AG04450 (cell line): ENCODE measurements around the gene GRIN2C. TPM values are rescaled to one million over a fixed set of nuclear protein-coding genes. Genes with fewer than 3 reads are reported as not detected.
A peak's percentile ranks its signal among the peaks of the same experiment; 100 is the strongest.
"Not testable (repeated sequence)": the region's sequence is repeated elsewhere in the genome, so short reads cannot be mapped to it uniquely, and the experiment has no call there.

Experiments
- CTCF ChIA-PET: fragments of 300-600, 350-600 bp; formaldehyde crosslinking; extraction: SDS; loops from one replicate; lab custom pipeline; 2022; ENCODE audit warnings: antibody characterized with exemption, inconsistent platforms; lab: Charles Lee
- POLR2A ChIA-PET: fragments of 350-600 bp; formaldehyde crosslinking; extraction: SDS; loops from one replicate; lab custom pipeline; 2021; ENCODE audit warnings: antibody characterized with exemption, inconsistent platforms; lab: Yijun Ruan, JAX
- DNase-seq: peaks from one replicate; pipeline ENCODE4 v3.0.0-alpha.2; 2011; ENCODE audit warnings: low read depth, low spot score
- H3K27ac ChIP-seq: one replicate; pipeline ENCODE4 v1.5.1; 2012; ENCODE audit warnings: low read depth, low read length, control low read depth
- H3K27me3 ChIP-seq: one replicate; pipeline ENCODE4 v1.6.0; 2012; ENCODE audit warnings: low read length; ENCODE audit not compliant: control insufficient read depth, insufficient read depth
- H3K4me3 ChIP-seq: 2 replicates; pipeline ENCODE4 v1.5.1; 2011; ENCODE audit warnings: mild to moderate bottlenecking, low read depth, low read length, control low read depth
- H3K9me3 ChIP-seq: 2 replicates; pipeline ENCODE4 v1.5.1; 2012; ENCODE audit warnings: low read length; ENCODE audit not compliant: control insufficient read depth, insufficient read depth
- CTCF ChIP-seq: IDR thresholded peaks from 2 replicates; pipeline ENCODE4 v1.5.1; 2011; ENCODE audit warnings: low read depth, low read length, control low read depth, inconsistent platforms
- polyA plus RNA-seq: library from polyadenylated mRNA; depleted of rRNA; stranded (reverse); fragments of >200 nt; gene quantifications from 2 replicates; pipeline ENCODE4 v1.2.3, GENCODE V29; 2011

Gene GRIN2C
- polyA plus RNA-seq, 1 experiment, result not detected

- no peak for TF ChIP-seq CTCF
- POLR2A ChIA-PET, result no interaction called here
Measured at GRCh38 chr17:74871356-74872076, 11.8 kb upstream of the GRIN2C start.

DNA sequence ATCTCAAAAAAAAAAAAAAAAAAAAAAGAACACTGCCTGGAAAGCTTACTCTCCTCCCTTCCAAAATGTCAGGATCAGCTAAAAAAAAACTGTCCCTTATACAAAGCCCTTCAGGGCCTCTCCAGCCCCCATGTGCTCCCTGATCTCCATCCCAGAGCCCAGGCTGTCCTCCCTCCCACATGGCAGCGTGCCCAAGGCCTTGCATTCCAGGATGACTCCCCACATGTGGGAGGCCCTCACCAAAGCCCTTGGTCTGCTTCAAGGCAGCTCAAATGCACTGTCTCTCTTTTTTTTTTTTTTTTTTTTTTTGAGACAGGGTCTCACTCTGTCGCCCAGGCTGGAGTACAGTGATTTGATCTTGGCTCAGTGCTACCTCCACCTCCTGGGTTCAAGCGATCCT, 10.8 kb upstream of the GRIN2C start:
- no peak for DNase-seq
- no peak for TF ChIP-seq CTCF
- no peak overlapping the region for H3K27ac ChIP-seq
- H3K27me3 ChIP-seq, result no peaks in the 10 kb centered on the region
- no peak overlapping the region for H3K4me3 ChIP-seq
- ChIA-PET CTCF (interaction anchor here (0.7 to 3.2 kb wide), 4 partner anchors 8 to 79 kb away, joined by 3 to 14 read pairs (median 4); no protein-coding TSS in a partner anchor), POLR2A (interaction anchor here (0.9 to 1.4 kb wide), 2 partner anchors 9 to 30 kb away, joined by 3 to 7 read pairs; no protein-coding TSS in a partner anchor)
- H3K9me3 ChIP-seq, result no peaks in the 10 kb centered on the region; the same call in 1 of the 2 replicates

More at GRCh38 chr17:74871356-74872076, 11.8 kb upstream of the GRIN2C start:
- no peak for DNase-seq
- H3K9me3 ChIP-seq, result no peaks in the 10 kb centered on the region; the same call in 1 of the 2 replicates
- no peaks in the 10 kb centered on the region for H3K27me3 ChIP-seq
- peak overlapping the region; percentile 91 for H3K4me3 ChIP-seq
- H3K27ac ChIP-seq, result no peak overlapping the region
- CTCF ChIA-PET, result interaction anchor here (0.6 to 3.2 kb wide), 3 partner anchors 9 to 107 kb away, joined by 3 to 14 read pairs (median 6); no protein-coding TSS in a partner anchor

GRCh38 chr17:74870028-74870427, 10.3 kb upstream of the GRIN2C start:
- not testable (repeated sequence) for H3K27ac ChIP-seq, DNase-seq, H3K4me3 ChIP-seq, H3K27me3 ChIP-seq, H3K9me3 ChIP-seq
- CTCF ChIA-PET, result interaction anchor here (0.6 to 3.2 kb wide), 6 partner anchors 8 to 188 kb away, joined by 3 to 14 read pairs (median 3); no protein-coding TSS in a partner anchor
- POLR2A ChIA-PET, result interaction anchor here (0.6 to 1.4 kb wide), 3 partner anchors 8 to 29 kb away, joined by 3 to 7 read pairs (median 3); no protein-coding TSS in a partner anchor

- no peak for TF ChIP-seq CTCF
- no peaks in the 10 kb centered on the region; the same call in 1 of the 2 replicates for H3K9me3 ChIP-seq
- CTCF ChIA-PET, result interaction anchor here (0.7 to 8.5 kb wide), 2 partner anchors 77 to 124 kb away, joined by 6 to 198 read pairs; no protein-coding TSS in a partner anchor
- H3K27me3 ChIP-seq, result no peaks in the 10 kb centered on the region
- POLR2A ChIA-PET, result no interaction called here
- DNase-seq, result no peak
- H3K27ac ChIP-seq, result no peak overlapping the region
- no peak overlapping the region for H3K4me3 ChIP-seq
Measured at GRCh38 chr17:74868908-74869255, 9.2 kb upstream of the GRIN2C start.

GRCh38 chr17:74868251-74868907, 8.7 kb upstream of the GRIN2C start:
- DNase-seq, result no peak
- TF ChIP-seq CTCF, result no peak
- CTCF ChIA-PET, result interaction anchor here (0.7 to 8.5 kb wide), 2 partner anchors 77 to 123 kb away, joined by 6 to 198 read pairs; no protein-coding TSS in a partner anchor
- no peak overlapping the region for H3K4me3 ChIP-seq
- H3K9me3 ChIP-seq, result no peaks in the 10 kb centered on the region; the same call in 1 of the 2 replicates
- H3K27me3 ChIP-seq, result no peaks in the 10 kb centered on the region
- POLR2A ChIA-PET, result no interaction called here
- no peak overlapping the region for H3K27ac ChIP-seq
